Mesenchymal stem cell (in vitro differentiated cells and primary cell): ENCODE measurements around the gene DHDH.

Experiments
- DNase-seq: peaks from one replicate; pipeline ENCODE4 v3.0.0-alpha.2; 2013
- H2AFZ ChIP-seq: one replicate; pipeline ENCODE4 v1.6.1; 2013; ENCODE audit warnings: low read depth, mild to moderate bottlenecking, control low read depth, inconsistent platforms, low read length, moderate library complexity
- H2AK5ac ChIP-seq: 2 replicates; pipeline ENCODE4 v1.6.1; 2013; ENCODE audit warnings: low read length, moderate library complexity, mild to moderate bottlenecking, inconsistent platforms; ENCODE audit not compliant: severe bottlenecking
- H2BK120ac ChIP-seq: one replicate; pipeline ENCODE4 v1.6.1; 2013; ENCODE audit warnings: low read depth, mild to moderate bottlenecking, inconsistent platforms, low read length, moderate library complexity
- H2BK12ac ChIP-seq, 2 experiments: one replicate each; pipeline ENCODE4 v1.6.1; 2013; ENCODE audit warnings: inconsistent platforms in 2 of 2, low read length in 2 of 2, mild to moderate bottlenecking in 2 of 2, moderate library complexity in 2 of 2, control low read depth in 1 of 2
- H2BK15ac ChIP-seq: one replicate; pipeline ENCODE4 v1.6.1; 2013; ENCODE audit warnings: mild to moderate bottlenecking, low read depth, inconsistent platforms; ENCODE audit not compliant: poor library complexity, severe bottlenecking
- H2BK5ac ChIP-seq: 2 replicates; pipeline ENCODE4 v1.6.1; 2013; ENCODE audit warnings: low read depth, mild to moderate bottlenecking, low read length, control low read depth, inconsistent platforms; ENCODE audit not compliant: poor library complexity, severe bottlenecking
- H3K14ac ChIP-seq, 2 experiments: one replicate each; pipeline ENCODE4 v1.6.1; 2013; ENCODE audit warnings: inconsistent platforms in 2 of 2, low read length in 2 of 2, control low read depth in 1 of 2, mild to moderate bottlenecking in 1 of 2, moderate library complexity in 1 of 2
- H3K18ac ChIP-seq, 2 experiments: one replicate each; pipeline ENCODE4 v1.6.1; 2013; ENCODE audit warnings: inconsistent platforms in 2 of 2, low read length in 2 of 2, control low read depth in 1 of 2, low read depth in 1 of 2, mild to moderate bottlenecking in 1 of 2
- H3K23ac ChIP-seq, 2 experiments: one replicate each; pipeline ENCODE4 v1.6.1; 2013; ENCODE audit warnings: inconsistent platforms in 2 of 2, low read length in 2 of 2, mild to moderate bottlenecking in 2 of 2, moderate library complexity in 2 of 2, control low read depth in 1 of 2
- H3K27ac ChIP-seq: 2 replicates; pipeline ENCODE4 v1.5.1; 2013; ENCODE audit warnings: mild to moderate bottlenecking, moderate library complexity, low read length, control low read depth, inconsistent platforms; ENCODE audit not compliant: poor library complexity, severe bottlenecking
- H3K27me3 ChIP-seq, 2 experiments: 2 replicates each; pipeline versions ENCODE4 v1.6.1 to v1.7.0; 2013; ENCODE audit warnings: low read length in 2 of 2, mild to moderate bottlenecking in 2 of 2, moderate library complexity in 2 of 2, control low read depth in 1 of 2, inconsistent platforms in 1 of 2; ENCODE audit not compliant: control insufficient read depth in 1 of 2, insufficient read depth in 1 of 2
- H3K36me3 ChIP-seq, 2 experiments: 2 replicates each; pipeline versions ENCODE4 v1.6.1 to v1.7.0; 2013; ENCODE audit warnings: low read length in 2 of 2, control low read depth in 1 of 2, inconsistent platforms in 1 of 2, low read depth in 1 of 2, mild to moderate bottlenecking in 1 of 2; ENCODE audit not compliant: insufficient read depth in 2 of 2, control insufficient read depth in 1 of 2
- H3K4ac ChIP-seq, 2 experiments: one replicate each; pipeline ENCODE4 v1.6.1; 2013; ENCODE audit warnings: inconsistent platforms in 2 of 2, low read length in 2 of 2, mild to moderate bottlenecking in 2 of 2, moderate library complexity in 2 of 2, control low read depth in 1 of 2, low read depth in 1 of 2
- H3K4me1 ChIP-seq: 2 replicates; pipeline ENCODE4 v1.6.1; 2013; ENCODE audit warnings: low read depth, low read length, control low read depth; ENCODE audit not compliant: control insufficient read depth, insufficient read depth
- H3K4me2 ChIP-seq: 2 replicates; pipeline ENCODE4 v1.6.1; 2013; ENCODE audit warnings: low read length, mild to moderate bottlenecking, inconsistent platforms; ENCODE audit not compliant: poor library complexity, severe bottlenecking
- H3K4me3 ChIP-seq, 2 experiments: 2 replicates each; pipeline versions ENCODE4 v1.5.1 to v1.7.0; 2013; ENCODE audit warnings: low read length in 2 of 2, mild to moderate bottlenecking in 2 of 2, control low read depth in 1 of 2, low read depth in 1 of 2; ENCODE audit not compliant: insufficient read depth in 1 of 2
- H3K79me1 ChIP-seq: replicated peaks from 2 replicates; pipeline ENCODE4 v1.6.1; 2013; ENCODE audit warnings: mild to moderate bottlenecking, control low read depth, low read length, inconsistent platforms; ENCODE audit not compliant: poor library complexity, severe bottlenecking
- H3K9ac ChIP-seq: 2 replicates; pipeline ENCODE4 v1.7.0; 2013; ENCODE audit warnings: mild to moderate bottlenecking, low read length, moderate library complexity
- H3K9me3 ChIP-seq: 2 replicates; pipeline ENCODE4 v1.7.0; 2013; ENCODE audit warnings: mild to moderate bottlenecking, low read length; ENCODE audit not compliant: control insufficient read depth
- H4K8ac ChIP-seq: one replicate; pipeline ENCODE4 v1.6.1; 2013; ENCODE audit warnings: inconsistent platforms, mild to moderate bottlenecking, low read length, moderate library complexity
- H4K91ac ChIP-seq: one replicate; pipeline ENCODE4 v1.6.1; 2013; ENCODE audit warnings: mild to moderate bottlenecking, low read length, inconsistent platforms
- WGBS: methylation state at CpG from one replicate; pipeline ENCODE4 v1.1.7; 2013; ENCODE audit warnings: mixed read lengths; 5-methylcytosine and 5-hydroxymethylcytosine counted together

The DHDH gene

GRCh38 chr19:48914181-48914580 lies 19.3 kb upstream of the DHDH start:
- no peak overlapping the region for H2BK15ac ChIP-seq
- no peak overlapping the region for H2BK120ac ChIP-seq
- H2AK5ac ChIP-seq, result no peak overlapping the region
- peaks cover 81 to 86% of the 10 kb centered on the region in 2 experiments for H3K36me3 ChIP-seq
- no peak overlapping the region for H3K27ac ChIP-seq
- H3K9me3 ChIP-seq, result no peaks in the 10 kb centered on the region
- no peaks in the 10 kb centered on the region for H3K27me3 ChIP-seq
- H3K4me2 ChIP-seq, result no peak overlapping the region
- no peak overlapping the region for H3K9ac ChIP-seq
- H4K8ac ChIP-seq, result no peak overlapping the region
- H2AFZ ChIP-seq, result no peak overlapping the region
- peaks cover 7% of the 10 kb centered on the region for H3K79me1 ChIP-seq
- no peak overlapping the region for H3K4ac ChIP-seq
- H3K18ac ChIP-seq, result no peak overlapping the region
- H3K23ac ChIP-seq, result no peak overlapping the region
- no peak overlapping the region for H3K4me3 ChIP-seq
- no peak overlapping the region for H2BK12ac ChIP-seq
- H3K14ac ChIP-seq, result no peak overlapping the region
- 97% methylated on average over 8 of the region's 8 CpGs for WGBS
- H2BK5ac ChIP-seq, result no peak overlapping the region
- H4K91ac ChIP-seq, result no peak overlapping the region
- no peak for DNase-seq
- no peaks in the 10 kb centered on the region for H3K4me1 ChIP-seq

- Histone ChIP-seq H3K79me1 (peaks cover 7% of the 10 kb centered on the region), H2BK120ac (no peak overlapping the region), H3K27me3 (no peaks in the 10 kb centered on the region), H3K36me3 (peaks cover 76 to 85% of the 10 kb centered on the region in 2 experiments), H4K91ac (no peak overlapping the region), H3K4me2 (no peak overlapping the region), H2BK5ac (no peak overlapping the region), H3K14ac (no peak overlapping the region), H3K9me3 (no peaks in the 10 kb centered on the region), H3K23ac (no peak overlapping the region), H3K4ac (no peak overlapping the region), H3K9ac (no peak overlapping the region), H3K4me3 (no peak overlapping the region), H3K27ac (no peak overlapping the region), H3K18ac (no peak overlapping the region), H2BK12ac (no peak overlapping the region), H2BK15ac (no peak overlapping the region), H4K8ac (no peak overlapping the region), H2AK5ac (no peak overlapping the region), H2AFZ (no peak overlapping the region), H3K4me1 (no peaks in the 10 kb centered on the region)
- WGBS, result 96% methylated on average over 3 of the region's 8 CpGs
- no peak for DNase-seq
These were observed 17.7 kb upstream of the DHDH start for GRCh38 chr19:48915757-48916156.

GRCh38 chr19:48918071-48918470 lies 15.4 kb upstream of the DHDH start:
- Histone ChIP-seq H2AK5ac (no peak overlapping the region), H2BK5ac (no peak overlapping the region), H2BK15ac (no peak overlapping the region), H2AFZ (no peak overlapping the region), H3K9ac (no peak overlapping the region), H3K14ac (no peak overlapping the region), H2BK12ac (no peak overlapping the region), H3K27ac (no peak overlapping the region), H3K23ac (no peak overlapping the region), H3K79me1 (peaks cover 4% of the 10 kb centered on the region), H4K8ac (no peak overlapping the region), H2BK120ac (no peak overlapping the region), H3K4ac (no peak overlapping the region), H3K9me3 (no peaks in the 10 kb centered on the region), H3K4me2 (no peak overlapping the region), H3K36me3 (peaks cover 78 to 80% of the 10 kb centered on the region in 2 experiments), H3K4me3 (no peak overlapping the region), H3K27me3 (no peaks in the 10 kb centered on the region), H3K4me1 (no peaks in the 10 kb centered on the region), H4K91ac (peak overlapping the region; percentile 44), H3K18ac (no peak overlapping the region)
- WGBS, result 83% methylated on average over 6 of the region's 6 CpGs
- DNase-seq, result no peak

- no peak overlapping the region for H4K91ac ChIP-seq
These were observed 14.7 kb upstream of the DHDH start for GRCh38 chr19:48918801-48919247.

More at GRCh38 chr19:48918801-48919247, 14.7 kb upstream of the DHDH start:
- Histone ChIP-seq H3K9ac (no peak overlapping the region), H3K9me3 (no peaks in the 10 kb centered on the region), H2BK120ac (no peak overlapping the region), H2BK12ac (no peak overlapping the region), H3K4me2 (no peak overlapping the region), H2AFZ (no peak overlapping the region), H3K4me3 (no peak overlapping the region), H3K36me3 (peaks cover 73 to 76% of the 10 kb centered on the region in 2 experiments), H2AK5ac (no peak overlapping the region), H4K8ac (no peak overlapping the region), H3K23ac (no peak overlapping the region), H3K79me1 (no peaks in the 10 kb centered on the region), H3K27me3 (no peaks in the 10 kb centered on the region), H3K18ac (no peak overlapping the region), H3K14ac (no peak overlapping the region), H2BK5ac (no peak overlapping the region), H3K4me1 (no peaks in the 10 kb centered on the region), H3K27ac (no peak overlapping the region), H2BK15ac (no peak overlapping the region), H3K4ac (no peak overlapping the region)
- 86% methylated on average over 16 of the region's 18 CpGs for WGBS
- peak; percentile 25 for DNase-seq
